ENCODE results near the gene SERPINB3.
"Not testable (repeated sequence)": the region's sequence is repeated elsewhere in the genome, so short reads cannot be mapped to it uniquely, and the experiment has no call there.

SERPINB3 gene

DNA sequence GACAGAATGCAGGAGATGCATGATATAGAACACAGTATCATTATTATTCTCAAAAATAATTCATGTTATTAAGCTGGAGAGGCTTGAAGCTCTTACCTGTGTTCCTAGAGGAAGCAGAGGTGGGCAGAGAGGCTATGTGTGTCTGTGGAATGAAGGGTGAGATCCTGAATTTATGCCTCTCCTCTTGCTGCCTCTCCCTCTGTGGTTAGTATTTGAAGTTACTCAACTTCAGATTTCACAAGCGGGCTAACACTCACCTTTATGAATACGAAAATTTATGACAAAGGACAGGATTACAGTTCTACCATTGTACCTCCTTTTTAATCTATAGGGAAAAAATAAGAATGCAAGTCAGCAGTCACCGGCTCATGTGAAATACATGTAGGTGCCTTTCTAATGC lies at the start of gene SERPINB3:
Gene SERPINB3, minus strand, starts transcription at position 144 of the 400 bp plus-strand sequence. CDS start 677 bp downstream, outside the sequence.
- DNase-seq = not testable (repeated sequence)

DNA sequence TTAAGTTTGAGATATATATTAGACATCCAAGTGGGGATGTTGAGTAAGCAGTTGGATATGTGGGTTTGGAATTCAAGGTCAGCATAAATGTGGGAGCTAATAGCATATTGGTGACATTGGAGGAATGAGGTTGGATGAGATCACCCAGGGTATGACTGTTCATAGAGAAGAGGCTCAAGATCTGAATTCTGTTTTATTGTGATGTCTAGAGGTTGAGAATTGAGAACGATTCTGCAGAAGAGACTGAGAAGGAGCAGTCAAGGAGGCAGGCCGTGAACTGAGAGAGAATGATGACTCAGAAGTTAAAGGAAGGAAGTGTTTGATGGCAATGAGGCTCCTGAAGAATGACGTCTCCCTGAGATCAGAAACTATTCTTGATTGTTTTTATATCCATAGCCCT lies 47.0 kb upstream of the SERPINB3 start:
- no peak for DNase-seq

DNA sequence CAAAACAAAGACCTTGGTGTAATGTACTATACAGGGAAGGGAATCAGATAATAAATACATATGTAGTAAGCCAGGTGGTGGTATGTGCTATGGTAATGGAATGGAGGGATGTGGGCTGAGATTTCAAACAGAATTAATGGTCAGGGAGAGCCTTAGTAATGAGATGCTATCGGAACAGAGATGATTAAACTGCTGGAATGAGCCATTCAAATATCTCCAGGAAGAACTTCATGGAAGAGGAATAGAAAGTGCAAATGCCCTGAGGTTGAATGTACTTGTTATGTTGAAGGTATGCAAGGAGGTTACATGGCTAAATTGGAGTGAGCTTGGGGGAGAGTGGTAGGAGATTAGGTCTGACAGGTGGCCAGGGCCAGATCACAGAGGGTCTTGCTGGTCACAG lies 46.1 kb upstream of the SERPINB3 start:
- DNase-seq = no peak

DNA sequence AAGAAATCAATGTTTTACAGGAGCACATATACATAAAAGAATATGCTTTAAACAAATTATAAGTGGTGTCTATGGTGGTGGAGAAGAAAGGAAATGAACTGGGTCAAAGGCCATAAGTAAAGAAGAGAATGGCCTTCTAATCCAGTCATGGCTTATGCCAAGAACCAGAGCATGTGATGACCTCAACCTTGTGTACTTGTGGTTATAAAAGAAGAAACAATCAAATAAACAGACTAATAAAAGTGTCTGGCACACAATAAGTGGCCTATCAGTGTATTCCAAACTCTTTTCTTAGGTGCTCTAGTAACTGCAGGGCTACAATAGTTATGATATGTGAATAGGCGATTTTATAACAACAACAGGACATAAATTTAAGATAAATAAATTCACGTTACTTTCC lies 43.7 kb upstream of the SERPINB3 start:
- no peak for DNase-seq

DNA sequence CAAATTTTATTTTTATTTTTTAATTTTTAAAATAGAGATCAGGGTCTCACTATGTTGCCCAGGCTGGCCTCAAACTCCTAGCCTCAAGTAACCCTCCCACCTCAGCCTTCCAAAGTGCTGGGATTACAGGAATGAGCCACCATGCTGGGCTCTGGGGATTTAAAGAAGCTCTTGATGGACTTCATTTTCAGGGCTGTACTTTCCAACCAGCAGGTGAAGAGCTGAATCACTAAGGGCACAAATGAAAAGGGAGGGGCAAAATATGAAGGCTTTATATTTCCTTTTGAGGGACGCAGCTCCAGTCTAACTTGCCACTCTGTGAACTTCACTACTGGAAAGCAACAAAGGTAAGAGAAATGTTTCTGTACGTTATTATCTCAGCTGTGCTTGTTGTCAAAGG lies 41.0 kb upstream of the SERPINB3 start, which contains the start of gene SERPINB11:
Gene SERPINB11, plus strand, starts transcription at position 301 of the 400 bp plus-strand sequence. CDS start 7,234 bp downstream, outside the sequence.
- DNase-seq = no peak

- DNase-seq = no peak
Observed at GRCh38 chr18:63701952-63702351, 40.3 kb upstream of the SERPINB3 start.

DNA sequence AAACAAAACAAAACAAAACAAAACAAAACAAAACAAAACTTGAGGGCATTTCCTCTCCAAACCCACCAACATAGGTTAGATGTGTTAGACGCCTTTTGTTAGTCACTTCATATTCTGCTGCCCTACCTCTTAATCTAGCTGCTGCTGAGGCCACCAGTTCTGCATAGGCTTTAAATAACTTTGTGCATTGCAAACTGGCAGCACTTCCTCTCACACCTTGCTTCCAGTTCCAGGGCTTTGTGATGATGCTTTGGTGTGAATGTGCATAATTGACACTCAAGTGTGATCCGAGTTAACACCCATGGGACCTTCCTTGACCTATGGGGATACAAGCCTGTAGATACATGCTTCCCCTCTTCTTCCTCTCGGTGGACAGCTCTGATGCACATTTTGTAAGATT lies 38.8 kb upstream of the SERPINB3 start:
- DNase-seq = no peak

- no peak for DNase-seq
Observed at GRCh38 chr18:63697097-63697660, 35.5 kb upstream of the SERPINB3 start.

GRCh38 chr18:63689064-63689463 lies 27.4 kb upstream of the SERPINB3 start:
- no peak for DNase-seq

- no peak for DNase-seq
Observed at GRCh38 chr18:63686871-63687270, 25.2 kb upstream of the SERPINB3 start.

GRCh38 chr18:63684718-63685117 lies 23.0 kb upstream of the SERPINB3 start:
- DNase-seq = no peak

DNA sequence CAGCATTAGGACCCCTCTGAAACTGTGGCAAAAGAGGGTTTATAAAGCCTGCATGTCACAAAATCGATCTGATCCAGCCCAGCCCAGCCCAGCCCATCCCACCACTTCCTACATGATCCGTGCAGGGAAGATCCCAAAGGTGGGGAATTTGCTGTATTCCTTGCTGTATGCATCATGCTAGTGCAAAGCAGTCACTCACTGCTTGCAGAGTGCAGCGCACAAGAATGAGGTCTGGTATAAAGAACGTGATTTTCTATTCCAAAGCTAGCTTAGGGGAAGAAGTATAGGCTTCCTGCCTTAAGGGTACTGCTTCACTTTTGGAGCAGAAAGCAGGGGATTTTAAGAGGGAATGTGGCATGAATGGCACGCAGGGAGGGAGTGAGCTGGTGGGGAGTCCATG lies 22.2 kb upstream of the SERPINB3 start:
- no peak for DNase-seq

GRCh38 chr18:63683152-63683551 lies 21.5 kb upstream of the SERPINB3 start:
- DNase-seq = no peak

- DNase-seq = no peak
Observed at GRCh38 chr18:63681449-63682340, 20.0 kb upstream of the SERPINB3 start.

DNA sequence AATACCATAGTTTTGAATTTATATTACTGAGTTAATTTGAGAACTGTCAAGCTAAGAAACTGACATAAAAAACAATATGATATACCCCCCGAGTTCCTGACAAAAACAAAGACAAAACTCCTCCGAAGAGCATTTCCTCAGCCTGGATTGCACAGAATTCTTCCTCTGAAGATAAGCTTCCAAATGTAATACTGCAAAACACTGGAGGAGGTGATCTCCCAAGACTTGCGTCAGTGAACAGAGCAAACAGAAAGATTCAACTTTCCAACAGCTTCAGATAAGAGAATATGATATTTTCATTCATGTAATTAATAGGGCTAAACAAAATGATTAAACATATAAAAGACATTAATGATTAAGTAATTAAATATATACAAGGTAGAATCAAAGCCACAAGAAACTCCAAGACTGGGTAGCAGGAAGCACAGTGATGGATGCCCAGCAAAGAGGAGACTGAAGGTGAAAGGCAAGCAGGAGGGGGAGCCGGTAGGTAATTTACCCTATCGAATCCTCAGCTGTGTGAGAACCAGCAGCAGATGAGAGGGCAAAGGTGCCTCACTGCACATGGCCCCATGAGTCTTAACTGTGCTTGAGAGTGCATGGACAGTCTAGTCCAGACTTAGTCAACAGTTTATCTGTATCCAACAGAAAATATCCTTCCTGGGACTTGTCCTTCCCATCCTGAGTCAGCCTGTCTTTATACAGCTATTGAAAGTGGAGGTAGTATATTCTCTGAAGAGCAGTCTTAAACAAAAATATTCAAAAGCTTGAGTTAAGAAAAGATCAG lies 18.3 kb upstream of the SERPINB3 start:
- no peak for DNase-seq

GRCh38 chr18:63677500-63678225 lies 16.0 kb upstream of the SERPINB3 start:
- no peak for DNase-seq

- DNase-seq = no peak
Observed at GRCh38 chr18:63676526-63677323, 15.0 kb upstream of the SERPINB3 start.

DNA sequence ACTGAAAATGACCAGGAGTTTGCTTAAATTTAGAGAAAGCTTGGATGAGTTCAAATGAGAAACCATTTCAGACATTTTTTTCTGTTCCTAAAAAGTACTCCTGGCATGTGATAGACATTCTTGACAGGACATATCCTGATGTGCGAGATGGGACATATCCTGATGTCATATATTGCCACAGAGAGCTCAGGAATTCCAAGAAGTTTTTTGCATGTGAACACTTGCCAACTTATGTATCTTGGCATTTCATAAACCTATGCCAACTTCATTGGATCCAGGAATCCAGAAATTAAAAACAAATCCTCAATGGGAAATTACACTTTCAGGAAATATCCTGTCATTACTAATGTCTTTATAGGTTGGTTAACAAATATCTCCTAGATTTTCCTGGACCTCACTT lies 2.9 kb upstream of the SERPINB3 start:
- no peak for DNase-seq

DNA sequence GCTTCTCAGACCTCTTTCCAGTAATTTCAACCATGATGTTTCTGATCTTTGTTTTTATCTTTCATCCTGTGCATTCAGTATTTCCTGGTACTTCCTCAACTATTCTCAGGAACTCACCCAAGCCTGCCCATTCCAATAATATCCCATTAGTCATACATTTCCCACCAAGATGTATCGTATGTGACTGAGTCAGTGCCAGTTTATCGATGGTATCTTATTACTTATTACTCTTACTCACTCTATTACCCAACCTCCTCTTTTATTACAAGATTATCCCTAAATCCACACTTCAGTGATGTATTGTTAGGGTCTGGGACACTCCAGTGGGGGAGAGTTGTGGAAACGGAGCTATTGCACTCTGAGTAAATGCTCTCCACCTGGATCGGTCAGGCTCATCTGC lies 2.8 kb downstream of the SERPINB3 start:
- not testable (repeated sequence) for DNase-seq

- DNase-seq = not testable (repeated sequence)
Observed at GRCh38 chr18:63650271-63650670, 11.4 kb downstream of the SERPINB3 start.

DNA sequence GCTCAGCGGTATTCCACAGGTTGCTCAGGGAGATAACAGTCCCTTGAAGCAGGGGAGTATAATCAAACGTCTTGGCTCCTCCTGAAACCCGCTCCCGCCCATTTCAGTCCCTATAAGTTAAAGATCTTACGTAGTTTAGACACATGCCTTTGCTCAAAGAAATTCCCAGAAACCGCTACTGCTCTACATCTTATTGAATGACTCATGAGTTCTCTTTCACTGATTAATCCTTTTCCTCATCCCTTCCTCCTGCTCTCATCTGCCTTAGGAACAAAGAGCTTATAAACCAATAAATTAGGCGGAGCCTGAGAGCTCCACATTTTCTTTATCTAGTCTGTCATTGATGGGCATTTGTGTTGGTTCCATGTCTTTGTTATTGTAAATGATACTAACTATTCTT lies 13.5 kb downstream of the SERPINB3 start:
- DNase-seq = no peak

DNA sequence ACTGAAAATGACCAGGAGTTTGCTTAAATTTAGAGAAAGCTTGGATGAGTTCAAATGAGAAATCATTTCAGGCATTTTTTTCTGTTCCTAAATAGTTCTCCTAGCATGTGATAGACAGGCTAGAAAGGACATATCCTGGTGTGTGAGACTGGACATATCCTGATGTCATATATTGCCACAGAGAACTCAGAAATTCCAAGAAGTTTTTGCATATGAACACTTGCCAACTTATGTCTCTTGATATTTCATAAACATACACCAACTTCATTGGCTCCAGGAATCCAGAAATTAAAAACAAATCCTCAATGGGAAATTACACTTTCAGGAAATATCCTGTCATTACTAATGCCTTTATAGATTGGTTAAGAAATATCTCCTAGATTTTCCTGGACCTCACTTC lies 14.8 kb downstream of the SERPINB3 start:
- DNase-seq = no peak

Data from SIG-M5 (cell line).